Islet precursor cell (in vitro differentiated cells): ENCODE results near the gene SNX5.

Source experiments
- DNase-seq: peaks from one replicate; pipeline ENCODE4 v3.0.0-alpha.2; 2018

The SNX5 gene

GRCh38 chr20:17910828-17911294 is 57.7 kb downstream of the SNX5 start:
- DNase-seq: no peak

GRCh38 chr20:17909869-17910321 is 58.7 kb downstream of the SNX5 start:
- DNase-seq: no peak

DNA sequence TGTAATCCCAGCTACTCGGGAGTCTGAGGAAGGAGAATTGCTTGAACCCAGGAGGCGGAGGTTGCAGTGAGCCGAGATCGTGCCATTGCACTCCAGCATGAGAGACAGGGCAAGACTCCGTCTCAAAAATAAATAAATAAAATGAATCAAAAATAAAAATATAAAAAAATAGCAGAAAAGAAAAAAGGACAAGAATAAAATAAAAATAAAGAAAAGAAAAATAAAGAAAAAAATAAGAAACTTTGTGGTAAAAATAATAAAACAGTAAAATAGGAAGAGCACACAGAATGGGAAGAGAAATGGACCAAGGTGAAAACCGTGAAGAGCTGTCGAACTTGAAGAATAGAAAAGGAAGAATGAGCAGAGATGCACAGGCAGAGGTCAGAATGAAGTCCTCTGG is 63.0 kb downstream of the SNX5 start:
- DNase-seq: no peak

DNA sequence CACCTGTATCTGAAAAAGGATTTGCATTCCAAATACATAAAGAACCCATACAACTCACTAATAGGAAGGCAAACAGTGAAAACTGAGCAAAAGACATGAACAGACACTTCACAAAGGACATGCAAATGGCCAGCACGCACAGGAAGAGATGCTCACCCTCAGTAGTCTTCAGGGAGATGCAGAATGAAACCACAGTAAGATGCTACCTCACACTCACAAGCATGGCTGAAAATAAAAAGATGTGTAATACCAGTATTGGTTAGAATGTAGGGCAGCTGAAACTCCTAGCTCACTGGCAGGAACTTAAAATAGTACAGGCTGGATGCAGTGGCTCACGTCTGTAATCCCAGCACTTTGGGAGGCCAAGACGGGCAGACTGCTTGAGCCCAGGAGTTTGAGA is 64.6 kb downstream of the SNX5 start:
- DNase-seq: no peak

GRCh38 chr20:17902531-17903083 is 66.0 kb downstream of the SNX5 start:
- no peak for DNase-seq

GRCh38 chr20:17901971-17902370 is 66.6 kb downstream of the SNX5 start:
- no peak for DNase-seq

DNA sequence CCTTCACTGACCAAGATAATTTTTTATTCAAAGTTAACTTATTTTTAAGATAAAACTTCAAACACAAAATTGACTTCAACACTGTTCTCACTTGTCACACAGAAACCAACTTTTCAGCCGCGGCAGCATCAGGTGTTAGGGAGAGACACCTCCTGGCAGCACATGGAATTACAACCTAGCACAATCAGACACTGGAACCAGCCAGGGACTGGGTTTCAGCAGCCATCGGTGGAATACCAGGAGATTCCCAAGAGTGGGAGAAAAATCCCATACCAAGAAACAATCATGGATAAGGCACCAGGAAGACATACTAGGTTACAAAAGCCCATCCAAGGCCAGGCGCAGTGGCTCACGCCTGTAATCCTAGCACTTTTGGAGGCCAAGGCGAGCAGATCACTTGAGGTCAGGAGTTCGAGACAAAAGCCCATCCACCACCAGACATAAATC is 70.0 kb downstream of the SNX5 start:
- peak; percentile 81 for DNase-seq

DNA sequence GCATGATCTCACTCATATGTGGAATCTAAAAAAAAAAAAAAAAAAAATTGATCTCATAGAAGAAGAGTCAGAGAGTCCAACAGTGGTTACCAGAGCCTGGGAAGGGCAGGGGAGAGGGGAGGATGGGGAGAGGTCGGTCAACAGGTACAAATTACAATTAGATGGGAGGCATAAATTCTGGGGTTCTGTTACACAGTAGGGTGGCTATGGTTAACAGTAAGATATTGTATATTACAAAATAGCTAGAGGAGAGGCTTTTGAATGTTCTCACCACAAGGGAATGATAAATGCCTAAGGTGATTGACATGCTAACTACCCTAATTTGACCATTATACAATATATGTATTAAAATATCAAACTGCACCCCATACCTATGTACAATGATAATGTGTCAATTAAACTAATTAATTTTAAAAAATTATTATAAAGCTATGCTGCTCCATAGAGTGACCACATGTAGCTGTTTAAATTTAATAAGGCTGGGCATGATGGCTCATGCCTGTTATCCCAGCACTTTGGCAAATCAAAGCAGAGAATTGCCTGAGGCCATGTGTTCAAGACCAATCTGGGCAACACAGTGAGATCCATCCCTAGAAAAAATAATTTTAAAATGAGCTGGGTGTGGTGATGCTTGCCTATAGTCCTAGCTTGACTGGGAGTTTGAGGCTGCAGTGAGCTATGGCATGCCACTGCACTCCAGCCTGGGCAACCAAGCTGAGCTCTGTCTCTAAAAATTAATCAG is 70.9 kb downstream of the SNX5 start:
- DNase-seq: no peak

- DNase-seq: no peak
Measured at GRCh38 chr20:17896771-17897369, 71.7 kb downstream of the SNX5 start.

DNA sequence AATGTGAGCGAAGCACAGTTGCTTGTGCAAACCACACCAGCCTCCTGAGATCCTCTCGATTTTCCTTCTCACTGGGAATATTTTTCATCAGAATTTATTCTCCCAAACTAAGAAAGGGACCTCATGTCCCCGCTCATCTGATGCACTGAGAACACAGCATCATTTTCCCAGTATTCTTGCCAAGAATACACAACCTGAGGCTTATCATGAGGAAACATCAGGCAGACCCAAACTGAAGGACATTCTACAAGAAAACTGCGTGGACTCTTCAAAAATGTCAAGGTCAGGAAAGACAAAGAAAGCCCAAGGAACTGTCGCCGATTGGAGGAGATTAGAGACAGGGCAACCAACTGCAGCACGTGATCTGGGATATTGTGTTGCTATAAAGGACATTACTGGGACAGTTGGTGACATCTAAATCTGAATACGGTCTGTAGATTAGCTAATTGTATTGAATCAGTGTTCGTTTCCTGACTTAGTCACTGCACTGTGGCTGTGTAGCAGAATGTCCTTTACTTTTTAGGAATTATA is 72.3 kb downstream of the SNX5 start:
- no peak for DNase-seq

DNA sequence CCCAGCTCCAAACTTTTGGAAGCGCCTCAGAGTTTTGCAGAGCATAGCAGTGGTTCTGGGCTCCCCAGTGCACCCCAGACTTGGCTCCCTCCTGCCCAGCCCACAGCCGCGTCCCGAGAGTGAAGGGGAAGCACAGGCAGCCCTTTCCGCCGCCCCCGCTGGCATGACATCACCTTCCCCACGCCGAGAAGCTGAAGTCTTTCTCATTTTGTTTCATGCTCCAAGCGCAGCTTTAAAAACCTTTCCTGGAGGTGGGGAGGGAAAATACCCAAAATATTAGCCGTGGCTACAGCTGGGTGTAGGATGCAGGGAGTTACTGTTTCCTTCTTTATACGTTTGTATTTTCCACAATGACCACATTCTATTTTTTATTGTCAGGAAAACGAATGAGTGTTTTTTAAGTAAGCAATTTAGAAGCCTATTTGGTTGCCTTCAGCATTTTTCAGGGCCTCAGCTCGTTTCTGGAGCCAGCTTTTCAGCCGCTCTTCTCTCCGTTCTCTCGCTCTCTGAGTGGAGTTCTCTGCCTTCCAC is 72.9 kb downstream of the SNX5 start:
- DNase-seq: no peak

GRCh38 chr20:17893445-17893844 is 75.1 kb downstream of the SNX5 start:
- no peak for DNase-seq

DNA sequence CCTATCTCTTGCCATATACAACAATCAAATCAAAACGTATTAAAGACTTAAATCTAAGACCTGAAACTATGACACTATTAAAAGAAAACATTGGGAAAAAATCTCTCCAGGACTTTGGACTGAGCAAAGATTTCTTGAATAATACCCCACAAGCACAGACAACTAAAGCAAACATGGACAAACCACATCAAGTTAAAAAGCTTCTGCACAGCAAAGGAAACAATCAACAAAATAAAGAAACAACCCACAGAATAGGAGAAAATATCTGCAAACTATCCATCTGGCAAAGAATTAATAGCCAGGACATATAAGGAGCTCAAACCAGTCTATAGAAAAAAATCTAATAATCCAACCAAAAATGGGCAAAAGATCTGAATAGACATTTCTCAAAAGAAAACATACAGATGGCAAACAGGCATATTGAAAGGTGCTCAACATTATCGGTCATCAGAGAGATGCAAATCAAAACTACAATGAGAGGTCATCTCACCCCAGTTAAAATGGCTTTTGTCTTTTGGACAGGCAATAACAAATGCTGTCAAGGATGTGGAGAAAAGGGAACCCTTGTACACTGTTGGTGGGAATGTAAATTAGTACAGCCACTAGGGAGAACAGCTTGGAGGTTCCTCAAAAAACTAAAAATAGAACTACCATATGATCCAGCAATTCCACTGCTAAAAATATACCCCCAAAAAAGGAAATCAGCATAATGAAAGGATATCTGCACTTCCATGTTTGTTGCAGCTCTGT is 76.2 kb downstream of the SNX5 start:
- no peak for DNase-seq
